ENCODE results near the gene KIF1A.

KIF1A gene

DNA sequence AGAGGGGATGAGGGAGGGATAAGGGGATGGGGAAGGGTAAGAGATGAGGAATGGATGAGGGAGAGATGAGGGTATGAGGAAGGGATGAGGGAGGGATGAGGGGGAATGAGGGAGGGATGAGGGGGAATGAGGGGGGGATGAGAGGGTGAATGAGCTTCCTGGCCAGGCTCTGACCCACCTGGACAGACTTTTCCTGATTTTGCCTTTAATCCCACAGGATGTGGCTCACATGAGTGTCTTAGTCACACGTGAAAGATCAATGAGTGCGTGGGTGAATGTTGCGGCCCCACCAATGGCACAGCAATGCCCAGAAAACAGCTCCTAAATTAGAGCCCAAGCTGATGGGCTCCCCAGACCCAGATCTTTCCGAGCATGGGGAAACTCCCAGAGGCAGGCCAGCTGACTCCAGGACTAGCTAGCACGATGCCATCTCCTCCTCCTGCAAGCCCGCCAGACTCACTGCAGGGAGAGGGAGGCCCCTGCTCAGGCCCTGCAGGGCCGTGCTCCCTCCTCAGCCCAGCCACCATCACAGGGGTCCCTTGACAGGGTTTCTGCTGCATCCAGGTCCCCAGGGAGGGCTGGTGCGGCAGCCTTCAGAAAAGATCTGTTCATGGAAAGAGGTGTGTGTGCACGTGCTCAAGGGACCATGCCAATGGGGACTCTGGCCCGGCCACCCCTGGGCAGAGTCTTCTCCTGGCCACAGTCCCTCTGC is 87.0 kb downstream of the KIF1A start:
- DNase-seq: no peak
- Mint-ChIP-seq H3K27me3 (peaks cover 18% of the 10 kb centered on the region), H3K4me1 (no peaks in the 10 kb centered on the region), H3K4me3 (no peak overlapping the region), H3K27ac (no peak overlapping the region), H3K9me3 (no peaks in the 10 kb centered on the region), H3K36me3 (no peaks in the 10 kb centered on the region)
- CTCF ChIA-PET: no interaction called here

DNA sequence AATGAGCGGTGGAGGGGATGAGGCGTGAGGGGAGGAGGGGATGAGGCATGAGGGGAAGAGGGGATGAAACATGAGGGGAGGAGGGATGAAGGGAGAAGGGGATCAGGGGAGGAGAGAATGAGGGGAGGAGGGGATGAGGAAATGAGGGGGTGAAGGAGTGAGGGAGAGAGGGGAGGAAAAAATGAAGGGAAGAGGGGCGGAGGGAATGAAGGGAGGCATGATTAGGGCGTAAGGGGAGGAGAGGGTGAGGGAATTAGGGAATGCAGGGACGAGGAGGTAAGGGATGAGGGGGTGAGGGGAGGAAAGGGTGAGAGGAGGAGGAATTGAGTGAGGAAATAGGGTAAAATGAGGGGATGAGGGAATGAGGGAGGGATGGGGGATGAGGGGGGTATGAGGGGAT is 87.8 kb downstream of the KIF1A start:
- no peak for DNase-seq
- Mint-ChIP-seq H3K27me3 (peaks cover 13% of the 10 kb centered on the region), H3K4me1 (no peaks in the 10 kb centered on the region), H3K9me3 (no peaks in the 10 kb centered on the region), H3K27ac (no peak overlapping the region), H3K36me3 (no peaks in the 10 kb centered on the region), H3K4me3 (no peak overlapping the region)
- CTCF ChIA-PET: no interaction called here

DNA sequence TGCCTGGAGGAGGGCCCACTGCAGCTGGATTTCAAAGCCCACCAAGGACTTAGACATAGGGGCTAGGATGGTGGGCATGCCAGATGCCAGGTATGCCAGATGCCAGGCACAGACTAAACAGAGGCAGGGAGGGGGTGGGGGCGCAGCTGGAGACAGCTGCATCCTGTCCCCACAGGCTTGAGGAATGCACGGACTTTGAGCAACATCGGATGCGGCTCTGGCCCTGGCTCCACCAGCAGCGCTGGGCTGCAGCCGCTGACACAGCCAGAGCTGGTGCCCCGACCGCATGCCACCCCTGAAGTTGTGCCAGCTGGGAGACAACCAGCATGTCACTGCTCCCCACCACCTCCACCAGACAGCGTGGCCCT is 88.9 kb downstream of the KIF1A start:
- Mint-ChIP-seq H3K4me1 (no peaks in the 10 kb centered on the region), H3K27me3 (peaks cover 9% of the 10 kb centered on the region), H3K9me3 (no peaks in the 10 kb centered on the region), H3K27ac (no peak overlapping the region), H3K36me3 (no peaks in the 10 kb centered on the region), H3K4me3 (no peak overlapping the region)
- DNase-seq: no peak
- CTCF ChIA-PET: no interaction called here

DNA sequence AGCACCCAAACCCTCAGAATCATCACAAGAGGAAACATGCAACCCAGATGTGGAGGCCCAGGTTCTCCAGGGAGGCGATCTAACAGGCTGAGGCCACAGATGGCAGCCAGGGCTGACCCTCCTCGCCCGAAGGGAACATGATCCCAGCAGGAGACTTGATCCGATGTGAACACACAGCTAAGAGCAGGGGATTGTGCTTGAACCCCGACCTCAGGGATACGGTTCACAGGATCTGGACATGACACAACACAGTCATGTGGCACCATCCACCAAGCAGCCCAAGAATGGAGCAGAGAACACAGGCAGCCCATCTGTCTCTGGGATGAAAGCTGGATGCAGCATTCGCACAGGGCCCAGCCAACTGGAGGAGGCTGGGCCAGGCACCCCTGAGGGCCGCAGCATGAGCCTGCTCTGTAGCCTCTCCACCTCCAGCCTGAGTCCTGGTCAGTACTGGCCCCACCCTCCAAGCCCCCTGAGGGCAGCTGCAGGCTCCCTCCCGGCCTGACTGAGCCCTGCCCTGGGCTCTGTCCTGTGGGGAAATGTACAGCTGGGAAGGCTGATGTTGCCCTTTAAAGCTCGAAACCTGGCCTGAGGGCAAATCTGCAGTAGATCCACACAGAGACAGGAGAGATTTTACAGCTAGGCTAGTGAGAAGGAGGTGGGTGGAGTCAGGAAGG is 89.4 kb downstream of the KIF1A start:
- H3K36me3 Mint-ChIP-seq: no peaks in the 10 kb centered on the region
- H3K27ac Mint-ChIP-seq: no peak overlapping the region
- CTCF ChIA-PET: no interaction called here
- no peaks in the 10 kb centered on the region for H3K4me1 Mint-ChIP-seq
- H3K4me3 Mint-ChIP-seq: no peak overlapping the region
- no peaks in the 10 kb centered on the region for H3K9me3 Mint-ChIP-seq
- H3K27me3 Mint-ChIP-seq: peaks cover 9% of the 10 kb centered on the region
- DNase-seq: no peak

DNA sequence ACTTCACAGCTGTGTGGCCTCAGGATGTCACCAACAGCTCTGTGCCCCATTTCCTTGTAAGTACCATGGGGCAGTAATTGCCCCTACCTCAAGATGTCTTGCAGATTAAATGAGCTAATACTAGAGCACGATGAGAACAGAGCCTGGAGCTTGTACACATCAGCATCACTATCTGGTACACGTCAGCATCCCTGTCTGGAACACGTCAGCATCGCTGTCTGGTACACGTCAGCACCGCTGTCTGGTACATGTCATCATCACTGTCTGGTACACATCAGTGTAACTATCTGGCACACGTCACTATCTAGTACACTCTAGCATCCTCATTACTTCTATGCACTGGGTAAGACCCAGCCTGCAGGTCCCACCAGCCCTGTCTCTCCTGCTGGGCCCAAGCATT is 91.2 kb downstream of the KIF1A start:
- Mint-ChIP-seq H3K4me1 (no peaks in the 10 kb centered on the region), H3K27ac (no peak overlapping the region), H3K9me3 (no peaks in the 10 kb centered on the region), H3K36me3 (no peaks in the 10 kb centered on the region), H3K27me3 (peaks cover 9% of the 10 kb centered on the region), H3K4me3 (no peak overlapping the region)
- CTCF ChIA-PET: no interaction called here
- DNase-seq: no peak

DNA sequence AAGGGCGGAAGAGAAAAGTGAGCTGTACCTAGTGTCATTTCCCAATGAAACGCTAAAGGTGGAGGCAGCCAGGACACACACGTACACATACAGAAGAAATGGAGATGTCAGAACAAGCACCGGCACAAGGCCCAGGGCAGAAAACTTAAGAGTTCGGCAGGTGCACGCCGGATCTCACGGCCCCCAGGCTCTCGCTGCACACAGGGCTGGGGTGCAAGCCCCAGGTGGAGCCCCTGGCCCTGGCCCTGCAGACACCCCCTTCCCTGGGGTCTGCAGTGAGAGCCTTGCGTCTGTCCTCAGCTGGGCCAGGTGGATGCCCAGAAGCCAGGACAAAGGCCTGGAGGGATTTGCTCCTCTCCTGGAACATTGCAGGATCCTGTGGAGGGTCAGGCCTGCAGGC is 91.7 kb downstream of the KIF1A start:
- Mint-ChIP-seq H3K27ac (no peak overlapping the region), H3K27me3 (peaks cover 9% of the 10 kb centered on the region), H3K36me3 (no peaks in the 10 kb centered on the region), H3K4me3 (no peak overlapping the region), H3K4me1 (no peaks in the 10 kb centered on the region), H3K9me3 (no peaks in the 10 kb centered on the region)
- CTCF ChIA-PET: no interaction called here
- no peak for DNase-seq

DNA sequence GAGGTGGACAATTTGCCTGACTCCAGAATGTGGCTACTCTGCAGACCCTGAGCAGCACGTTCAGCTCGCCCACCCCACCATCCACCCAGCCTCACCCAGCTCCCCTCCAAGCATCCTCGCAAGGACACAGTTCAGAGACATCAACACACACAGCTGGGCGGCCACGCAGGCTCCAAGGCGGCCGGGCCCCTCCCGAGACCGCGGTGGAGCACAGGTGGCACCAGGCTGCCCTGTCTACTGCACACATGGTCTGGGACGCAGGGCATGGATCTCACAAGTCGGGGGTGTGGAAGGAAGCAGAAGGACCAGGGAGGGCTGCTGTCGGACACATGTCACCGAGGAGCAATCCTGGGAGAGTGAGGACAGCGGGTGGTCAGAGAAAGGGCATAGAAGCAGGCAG is 92.1 kb downstream of the KIF1A start:
- peaks cover 9% of the 10 kb centered on the region for H3K27me3 Mint-ChIP-seq
- DNase-seq: no peak
- no peaks in the 10 kb centered on the region for H3K4me1 Mint-ChIP-seq
- no peaks in the 10 kb centered on the region for H3K9me3 Mint-ChIP-seq
- H3K27ac Mint-ChIP-seq: no peak overlapping the region
- H3K4me3 Mint-ChIP-seq: no peak overlapping the region
- CTCF ChIA-PET: no interaction called here
- H3K36me3 Mint-ChIP-seq: no peaks in the 10 kb centered on the region

DNA sequence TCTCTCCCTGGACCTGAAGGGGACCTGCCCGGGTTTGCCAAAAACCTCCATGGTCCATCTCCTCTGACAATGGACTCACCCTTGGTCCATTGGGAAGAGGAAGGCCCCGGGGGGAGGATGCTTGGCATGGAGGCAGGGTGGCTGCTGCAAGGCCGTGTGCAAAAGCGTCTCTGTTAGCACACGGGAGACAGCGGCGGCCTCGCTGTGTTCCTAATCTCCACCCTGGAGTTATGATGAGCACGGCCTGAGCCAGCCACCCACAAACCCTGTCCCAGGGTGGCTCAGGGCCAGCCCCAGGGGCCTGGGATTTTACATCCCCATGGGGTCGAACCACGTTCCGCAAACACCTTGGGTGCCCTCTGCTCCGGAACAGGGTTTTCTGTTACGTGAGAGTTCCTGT is 92.6 kb downstream of the KIF1A start:
- DNase-seq: no peak
- H3K36me3 Mint-ChIP-seq: no peaks in the 10 kb centered on the region
- no peaks in the 10 kb centered on the region for H3K9me3 Mint-ChIP-seq
- H3K4me1 Mint-ChIP-seq: no peaks in the 10 kb centered on the region
- CTCF ChIA-PET: no interaction called here
- H3K4me3 Mint-ChIP-seq: no peak overlapping the region
- H3K27ac Mint-ChIP-seq: no peak overlapping the region
- H3K27me3 Mint-ChIP-seq: peaks cover 9% of the 10 kb centered on the region

DNA sequence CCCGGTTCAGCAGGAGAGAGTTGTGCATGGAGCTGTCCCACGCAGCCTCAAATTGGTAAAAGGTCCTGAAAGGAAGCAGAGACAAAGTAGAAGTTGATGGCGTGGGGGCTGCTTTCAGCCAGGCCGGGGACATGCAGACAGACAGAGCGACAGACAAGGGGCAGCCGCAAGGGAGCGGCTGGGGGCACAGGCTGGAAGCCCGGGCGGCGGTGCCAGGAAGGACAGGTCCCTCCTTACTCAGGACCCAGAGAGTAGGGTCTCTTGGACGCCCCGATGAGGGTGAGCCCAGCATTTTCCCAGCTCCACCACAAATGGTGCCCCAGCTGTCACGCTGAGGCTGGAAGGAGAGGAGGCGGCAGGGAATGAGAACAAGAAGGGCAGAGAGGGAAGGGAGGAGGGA is 93.1 kb downstream of the KIF1A start:
- H3K36me3 Mint-ChIP-seq: no peaks in the 10 kb centered on the region
- CTCF ChIA-PET: no interaction called here
- no peaks in the 10 kb centered on the region for H3K9me3 Mint-ChIP-seq
- peaks cover 9% of the 10 kb centered on the region for H3K27me3 Mint-ChIP-seq
- DNase-seq: no peak
- no peak overlapping the region for H3K4me3 Mint-ChIP-seq
- H3K4me1 Mint-ChIP-seq: no peaks in the 10 kb centered on the region
- no peak overlapping the region for H3K27ac Mint-ChIP-seq

DNA sequence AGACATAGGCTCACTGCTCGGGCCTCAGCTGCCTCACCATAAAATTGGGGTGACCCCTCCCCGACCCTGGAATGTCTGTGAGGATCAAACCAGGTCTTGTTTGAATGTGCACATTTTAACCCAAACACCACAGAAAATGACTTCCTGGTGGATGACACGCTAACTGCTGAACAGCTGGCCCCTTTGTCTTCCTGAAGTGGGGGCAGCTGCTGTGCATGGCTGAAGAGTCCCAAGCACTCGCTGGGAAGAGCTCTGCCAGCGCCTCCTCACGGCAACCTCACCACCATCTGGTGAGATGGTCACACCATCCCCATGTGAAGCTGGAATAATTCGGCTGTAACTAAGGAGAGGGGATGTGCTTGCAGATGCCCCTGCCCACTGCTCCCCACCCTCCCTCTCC is 94.3 kb downstream of the KIF1A start:
- no peak overlapping the region for H3K27ac Mint-ChIP-seq
- H3K4me1 Mint-ChIP-seq: no peaks in the 10 kb centered on the region
- no peak for DNase-seq
- H3K36me3 Mint-ChIP-seq: no peaks in the 10 kb centered on the region
- no peaks in the 10 kb centered on the region for H3K9me3 Mint-ChIP-seq
- H3K4me3 Mint-ChIP-seq: no peak overlapping the region
- CTCF ChIA-PET: no interaction called here
- peaks cover 9% of the 10 kb centered on the region for H3K27me3 Mint-ChIP-seq

DNA sequence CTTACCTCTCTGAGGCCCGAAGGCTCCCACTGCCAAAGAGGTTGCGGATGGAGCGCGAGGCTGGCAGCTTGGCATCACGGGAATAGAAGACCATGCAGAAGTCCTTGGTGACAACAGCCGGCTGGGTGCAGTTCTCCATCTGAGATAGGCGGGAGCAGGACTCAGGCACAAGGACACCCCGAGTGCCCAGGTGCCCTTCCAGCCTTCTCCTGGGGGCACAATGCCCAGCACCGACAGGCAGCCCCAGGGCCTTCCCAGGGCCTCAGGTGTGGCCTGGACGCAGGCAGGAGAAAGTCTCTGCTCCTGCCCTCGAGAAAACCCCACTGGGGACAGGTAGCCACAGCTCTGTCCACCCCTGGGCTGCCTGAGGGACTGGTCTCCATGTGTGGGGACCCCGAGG is 94.8 kb downstream of the KIF1A start:
- Mint-ChIP-seq H3K9me3 (no peaks in the 10 kb centered on the region), H3K4me1 (no peaks in the 10 kb centered on the region), H3K36me3 (no peaks in the 10 kb centered on the region), H3K4me3 (no peak overlapping the region), H3K27me3 (peaks cover 9% of the 10 kb centered on the region), H3K27ac (no peak overlapping the region)
- DNase-seq: no peak
- CTCF ChIA-PET: no interaction called here

DNA sequence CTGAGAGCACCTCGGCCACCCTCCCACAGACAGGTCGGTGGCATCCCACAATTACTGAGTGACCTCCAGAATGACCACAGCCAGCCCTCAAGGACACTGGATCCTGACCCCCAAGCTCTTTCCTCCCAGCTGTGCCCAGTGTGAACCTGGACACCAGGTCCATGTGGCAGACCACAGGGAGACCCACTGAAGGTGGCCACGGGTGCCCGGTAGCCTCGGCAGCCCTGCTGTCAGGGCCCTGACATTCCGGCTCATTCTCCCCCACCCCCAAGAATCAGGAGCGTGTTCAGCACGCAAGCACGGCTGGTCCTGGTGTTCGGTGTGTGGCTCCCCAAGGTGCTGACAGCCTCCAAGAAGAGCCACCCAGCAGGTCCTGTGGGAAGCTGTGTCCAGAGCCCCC is 95.6 kb downstream of the KIF1A start:
- Mint-ChIP-seq H3K36me3 (no peaks in the 10 kb centered on the region), H3K9me3 (no peaks in the 10 kb centered on the region), H3K27me3 (peaks cover 4% of the 10 kb centered on the region), H3K27ac (no peak overlapping the region), H3K4me1 (no peaks in the 10 kb centered on the region), H3K4me3 (no peak overlapping the region)
- CTCF ChIA-PET: no interaction called here
- DNase-seq: no peak

DNA sequence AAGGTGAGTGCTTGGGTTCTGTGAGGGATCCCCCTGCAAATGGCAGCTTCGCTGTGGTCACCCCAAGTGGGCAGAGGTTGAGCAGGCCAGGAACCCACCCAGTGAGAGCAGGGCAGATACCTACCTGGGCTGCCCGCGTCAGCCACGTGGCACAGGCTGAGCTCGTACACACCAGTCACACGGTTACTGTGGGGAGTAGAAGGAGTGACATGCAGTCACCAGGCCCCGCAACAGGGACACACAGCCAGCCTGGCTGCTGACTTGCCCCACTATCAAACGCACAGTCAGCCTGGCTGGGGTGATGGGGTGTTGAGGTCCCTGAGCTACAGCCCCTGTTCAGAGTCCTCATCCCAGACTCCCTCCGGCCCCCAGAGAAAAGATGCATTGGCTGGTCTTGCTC is 96.2 kb downstream of the KIF1A start:
- Mint-ChIP-seq H3K27me3 (no peaks in the 10 kb centered on the region), H3K36me3 (no peaks in the 10 kb centered on the region), H3K4me3 (no peak overlapping the region), H3K4me1 (no peaks in the 10 kb centered on the region), H3K27ac (no peak overlapping the region), H3K9me3 (no peaks in the 10 kb centered on the region)
- CTCF ChIA-PET: no interaction called here
- DNase-seq: no peak

DNA sequence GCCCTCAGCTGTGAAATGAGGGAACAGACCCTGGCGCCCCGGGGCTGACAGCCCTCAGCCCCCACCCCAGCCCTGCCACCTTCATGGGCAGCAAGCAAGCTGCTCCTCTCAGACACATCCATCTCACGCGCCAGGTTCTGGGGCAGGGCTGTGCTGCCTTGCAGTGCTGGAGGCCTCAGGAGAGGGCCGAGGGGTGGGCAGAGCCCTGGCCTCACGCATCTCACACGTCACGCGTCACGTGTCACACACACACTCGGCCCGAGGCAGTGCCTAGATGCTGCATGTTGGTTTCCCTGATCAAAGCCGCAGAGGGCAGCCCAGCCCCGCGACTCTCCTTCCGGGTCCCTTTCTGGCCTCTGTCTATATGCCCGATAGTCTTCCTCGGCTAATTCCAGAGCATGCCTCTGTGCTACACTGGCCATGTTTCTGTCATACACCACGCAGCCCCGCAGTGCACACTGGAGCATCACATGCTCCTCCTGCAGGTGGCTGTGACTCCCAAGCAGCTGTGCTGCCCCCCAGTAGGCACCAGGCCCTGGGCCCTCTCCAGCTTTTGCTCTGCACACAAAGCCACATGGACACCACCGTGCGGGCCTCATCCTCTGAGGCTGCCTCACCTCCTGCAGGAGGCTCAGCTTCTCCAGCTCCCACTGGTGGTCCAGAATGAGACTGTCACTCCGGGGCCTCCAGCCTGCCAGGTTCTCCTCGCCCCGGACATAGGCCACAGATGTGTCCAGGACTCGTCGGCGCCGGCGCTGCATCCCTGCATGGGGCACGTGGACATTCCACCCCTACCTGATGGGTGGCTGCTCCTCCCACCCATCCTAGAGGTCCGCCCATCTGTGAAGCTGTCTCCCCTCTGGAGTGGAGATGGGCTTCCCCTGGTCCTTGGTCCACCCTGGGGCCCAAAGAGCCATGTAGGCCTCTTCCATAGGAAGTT is 97.0 kb downstream of the KIF1A start:
- no peaks in the 10 kb centered on the region for H3K36me3 Mint-ChIP-seq
- no peaks in the 10 kb centered on the region for H3K27me3 Mint-ChIP-seq
- H3K27ac Mint-ChIP-seq: no peak overlapping the region
- no peak for DNase-seq
- CTCF ChIA-PET: no interaction called here
- no peaks in the 10 kb centered on the region for H3K4me1 Mint-ChIP-seq
- no peaks in the 10 kb centered on the region for H3K9me3 Mint-ChIP-seq
- no peak overlapping the region for H3K4me3 Mint-ChIP-seq

DNA sequence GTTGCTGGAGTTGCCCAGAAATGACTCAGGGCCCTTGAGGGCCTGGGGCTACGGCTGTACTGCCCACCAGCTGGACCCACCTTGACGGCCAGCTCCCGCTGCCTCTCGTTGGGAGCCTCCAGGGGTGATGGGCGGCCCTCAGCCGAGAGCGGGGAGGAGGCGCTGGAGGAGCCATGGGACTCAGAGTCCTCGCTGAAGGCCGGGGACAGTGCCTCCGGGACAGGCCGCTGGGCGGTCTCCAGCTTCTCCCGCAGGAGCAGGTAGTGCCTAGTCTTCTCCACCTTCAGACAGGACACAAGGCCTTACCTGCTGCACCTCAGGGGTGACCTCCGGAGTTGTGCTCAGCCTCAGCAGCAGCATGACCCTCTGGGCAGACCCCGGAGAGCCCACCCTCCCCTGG is 97.6 kb downstream of the KIF1A start:
- CTCF ChIA-PET: no interaction called here
- H3K4me1 Mint-ChIP-seq: no peaks in the 10 kb centered on the region
- no peaks in the 10 kb centered on the region for H3K9me3 Mint-ChIP-seq
- DNase-seq: no peak
- H3K4me3 Mint-ChIP-seq: no peak overlapping the region
- H3K36me3 Mint-ChIP-seq: no peaks in the 10 kb centered on the region
- H3K27ac Mint-ChIP-seq: no peak overlapping the region
- no peaks in the 10 kb centered on the region for H3K27me3 Mint-ChIP-seq

Measured in activated naive CD4-positive, alpha-beta T cell treated with anti-CD3 and anti-CD28 coated beads, Interleukin-2, amount 10 ng/mL, durations not matched to agents 7 days and 5 days (primary cell).